GM21447 (cell line): ENCODE data around the gene CD3E.

Experiments
- ATAC-seq: cut with Tn5 transposase; IDR thresholded peaks from one replicate; pipeline ENCODE4 v1.9.1; 2021; ENCODE audit not compliant: unreplicated experiment

Gene CD3E

GRCh38 chr11:118304568-118305248, at the start of gene CD3E:
Gene CD3E (plus strand): TSS chr11:118304730. CDS start chr11:118304953, 223 bp downstream.
- ATAC-seq, result no peak

- no peak for ATAC-seq
These were observed 46.1 kb upstream of the CD3E start for GRCh38 chr11:118258410-118258809.

- no peak for ATAC-seq
These were observed 45.4 kb upstream of the CD3E start for GRCh38 chr11:118259138-118259537.

- ATAC-seq, result no peak
These were observed 44.2 kb upstream of the CD3E start for GRCh38 chr11:118260353-118260752.

- ATAC-seq, result no peak
These were observed 41.4 kb upstream of the CD3E start for GRCh38 chr11:118263112-118263511.

- no peak for ATAC-seq
These were observed 40.6 kb upstream of the CD3E start, which contains the start of gene MPZL2 for GRCh38 chr11:118263695-118264568. Gene MPZL2 (minus strand): TSS chr11:118264297. CDS start chr11:118264153, 144 bp downstream.

- no peak for ATAC-seq
These were observed 39.7 kb upstream of the CD3E start for GRCh38 chr11:118264569-118265465.

- ATAC-seq, result no peak
These were observed 38.6 kb upstream of the CD3E start for GRCh38 chr11:118265954-118266353.

- no peak for ATAC-seq
These were observed 37.0 kb upstream of the CD3E start for GRCh38 chr11:118267486-118267885.

- ATAC-seq, result no peak
These were observed 32.5 kb upstream of the CD3E start for GRCh38 chr11:118272001-118272400.

- no peak for ATAC-seq
These were observed 30.3 kb upstream of the CD3E start for GRCh38 chr11:118274186-118274585.

- ATAC-seq, result no peak
These were observed 29.4 kb upstream of the CD3E start for GRCh38 chr11:118275176-118275575.

- ATAC-seq, result no peak
These were observed 28.1 kb upstream of the CD3E start for GRCh38 chr11:118276422-118276821.

- ATAC-seq, result no peak
These were observed 27.2 kb upstream of the CD3E start for GRCh38 chr11:118277312-118277711.

- ATAC-seq, result no peak
These were observed 23.2 kb upstream of the CD3E start for GRCh38 chr11:118281284-118281683.

- no peak for ATAC-seq
These were observed 21.9 kb upstream of the CD3E start for GRCh38 chr11:118282606-118283005.

- no peak for ATAC-seq
These were observed 21.4 kb upstream of the CD3E start for GRCh38 chr11:118283037-118283636.

GRCh38 chr11:118283756-118284350, 20.7 kb upstream of the CD3E start:
- ATAC-seq, result no peak

- no peak for ATAC-seq
These were observed 18.0 kb upstream of the CD3E start for GRCh38 chr11:118286545-118286944.

GRCh38 chr11:118287006-118287405, 17.5 kb upstream of the CD3E start:
- no peak for ATAC-seq
